Neural cell (in vitro differentiated cells): ENCODE results near the gene ENG. TPM values are rescaled to one million over a fixed set of nuclear protein-coding genes. Genes with fewer than 3 reads are reported as not detected.

ENCODE experiments used
- H2AFZ ChIP-seq: fragments of 200-600, 300-800 bp; sonication (generic), shearing (Covaris generic); 2 replicates; pipeline ENCODE4 v1.6.0; 2014; ENCODE audit warnings: low read depth, mild to moderate bottlenecking, antibody characterized with exemption, low read length, moderate library complexity
- H3F3A ChIP-seq: fragments of 200-600 bp; shearing (Covaris generic); 2 replicates; pipeline ENCODE4 v1.6.1; 2016; ENCODE audit warnings: mild to moderate bottlenecking, moderate library complexity, mixed read lengths, antibody characterized with exemption, low read length; ENCODE audit not compliant: insufficient read depth, poor library complexity, severe bottlenecking
- H3K27ac ChIP-seq: fragments of 200-600, 300-800 bp; sonication (generic), shearing (Covaris generic); 2 replicates; pipeline ENCODE4 v1.5.1; 2014; ENCODE audit warnings: mild to moderate bottlenecking, low read length, moderate library complexity
- H3K27me3 ChIP-seq: fragments of 300-800, 200-600 bp; sonication (generic), shearing (Covaris generic); 2 replicates; pipeline ENCODE4 v1.6.0; 2014; ENCODE audit warnings: mild to moderate bottlenecking, low read depth, low read length, moderate library complexity; ENCODE audit not compliant: insufficient read depth
- H3K36me3 ChIP-seq: fragments of 300-800, 200-600 bp; sonication (generic), shearing (Covaris generic); 2 replicates; pipeline ENCODE4 v1.5.1; 2014; ENCODE audit warnings: mild to moderate bottlenecking, antibody characterized with exemption, low read length, moderate library complexity; ENCODE audit not compliant: insufficient read depth
- H3K4me2 ChIP-seq: fragments of 300-800, 200-600 bp; sonication (generic), shearing (Covaris generic); 2 replicates; pipeline ENCODE4 v1.6.0; 2014; ENCODE audit warnings: mild to moderate bottlenecking, low read length
- H3K4me3 ChIP-seq: fragments of 300-800, 200-600 bp; sonication (generic), shearing (Covaris generic); 2 replicates; pipeline ENCODE4 v1.5.1; 2014; ENCODE audit warnings: mild to moderate bottlenecking, low read length, moderate library complexity
- H3K79me2 ChIP-seq: fragments of 200-600 bp; shearing (Covaris generic); replicated peaks from 2 replicates; pipeline ENCODE4 v1.6.0; 2014; ENCODE audit warnings: mild to moderate bottlenecking, low read length, moderate library complexity; ENCODE audit not compliant: insufficient read depth
- H3K9ac ChIP-seq: fragments of 300-800, 200-600 bp; sonication (generic), shearing (Covaris generic); 2 replicates; pipeline ENCODE4 v1.6.1; 2016; ENCODE audit warnings: mild to moderate bottlenecking, low read length, mixed read lengths
- H3K9me2 ChIP-seq: fragments of 200-600 bp; shearing (Covaris generic); 2 replicates; pipeline ENCODE4 v1.6.1; 2016; ENCODE audit warnings: mild to moderate bottlenecking, low read length, mixed read lengths; ENCODE audit not compliant: insufficient read depth
- H3K9me3 ChIP-seq: fragments of 200-600, 300-800 bp; sonication (generic), shearing (Covaris generic); 2 replicates; pipeline ENCODE4 v1.6.1; 2016; ENCODE audit warnings: mild to moderate bottlenecking, mixed run types, low read length, moderate library complexity, mixed read lengths
- H4K20me1 ChIP-seq: fragments of 200-600 bp; shearing (Covaris generic); 2 replicates; pipeline ENCODE4 v1.6.1; 2016; ENCODE audit warnings: mild to moderate bottlenecking, mixed run types; ENCODE audit not compliant: insufficient read depth
- CTCF ChIP-seq: fragments of 450-650 bp; IDR thresholded peaks from 2 replicates; pipeline ENCODE4 v1.5.1; 2014; ENCODE audit warnings: antibody characterized with exemption, mild to moderate bottlenecking, moderate library complexity; ENCODE audit not compliant: poor library complexity, severe bottlenecking
- EP300 ChIP-seq: fragments of 450-650 bp; conservative IDR thresholded peaks from 2 replicates; pipeline ENCODE4 v1.6.1; 2014; ENCODE audit warnings: antibody characterized with exemption, mild to moderate bottlenecking, moderate library complexity; ENCODE audit not compliant: poor library complexity, severe bottlenecking
- EZH2 ChIP-seq: fragments of 200-600, 300-800 bp; shearing (Covaris generic), sonication (generic); IDR thresholded peaks from 2 replicates; pipeline ENCODE4 v1.6.1; 2014; ENCODE audit warnings: antibody characterized with exemption, low read length, borderline replicate concordance, mild to moderate bottlenecking; ENCODE audit not compliant: insufficient read depth, poor library complexity, severe bottlenecking
- MXI1 ChIP-seq: fragments of 450-650 bp; conservative IDR thresholded peaks from 2 replicates; pipeline ENCODE4 v1.6.1; 2014; ENCODE audit warnings: antibody characterized with exemption, mild to moderate bottlenecking; ENCODE audit not compliant: poor library complexity, severe bottlenecking
- POLR2AphosphoS5 ChIP-seq: IDR thresholded peaks from 2 replicates; pipeline ENCODE4 v1.6.1; 2012
- RAD21 ChIP-seq: fragments of 450-650 bp; conservative IDR thresholded peaks from 2 replicates; pipeline ENCODE4 v1.6.1; 2014; ENCODE audit warnings: antibody characterized with exemption, mild to moderate bottlenecking, moderate library complexity
- REST ChIP-seq: IDR thresholded peaks from 2 replicates; pipeline ENCODE4 v1.6.1; 2012; ENCODE audit warnings: borderline replicate concordance
- SMC3 ChIP-seq: fragments of 450-650 bp; conservative IDR thresholded peaks from 2 replicates; pipeline ENCODE4 v1.6.1; 2014; ENCODE audit warnings: antibody characterized with exemption, mild to moderate bottlenecking, moderate library complexity; ENCODE audit not compliant: poor library complexity
- TAF1 ChIP-seq: IDR thresholded peaks from 2 replicates; pipeline ENCODE4 v1.6.1; 2012; ENCODE audit warnings: low read depth
- polyA plus RNA-seq: library from polyadenylated mRNA; depleted of rRNA; stranded (reverse); fragments of >200 nt; gene quantifications from 2 replicates; pipeline ENCODE4 v1.2.3, GENCODE V29; 2014

ENG gene
- polyA plus RNA-seq, 1 donor from 2014 or later, result not detected

- H3K36me3 ChIP-seq, result no peaks in the 10 kb centered on the region
- H3K27ac ChIP-seq, result no peak overlapping the region
- peak overlapping the region; percentile 91 for H3K4me3 ChIP-seq
- H3K79me2 ChIP-seq, result peaks cover 4% of the 10 kb centered on the region
- peak overlapping the region; percentile 86 for H3K4me2 ChIP-seq
- peak overlapping the region; percentile 80 for H3K9ac ChIP-seq
- TF ChIP-seq TAF1 (no peak), MXI1 (no peak), POLR2AphosphoS5 (no peak), CTCF (no peak), EZH2 (no peak), REST (no peak)
- no peaks in the 10 kb centered on the region for H4K20me1 ChIP-seq
- H2AFZ ChIP-seq, result peak overlapping the region; percentile 68
- no peaks in the 10 kb centered on the region for H3K9me2 ChIP-seq
- no peaks in the 10 kb centered on the region for H3K27me3 ChIP-seq
- no peaks in the 10 kb centered on the region for H3F3A ChIP-seq
- H3K9me3 ChIP-seq, result no peaks in the 10 kb centered on the region
Observed at GRCh38 chr9:127803507-127804352, 50.7 kb downstream of the ENG start.

- H3K4me2 ChIP-seq, result peak within 1 kb of the TSS; percentile 86
- H3K36me3 ChIP-seq, result no peaks in the 10 kb centered on the region
- H3K9me2 ChIP-seq, result no peaks in the 10 kb centered on the region
- H4K20me1 ChIP-seq, result no peaks in the 10 kb centered on the region
- peaks cover 4% of the 10 kb centered on the region for H3K79me2 ChIP-seq
- H3F3A ChIP-seq, result no peaks in the 10 kb centered on the region
- H2AFZ ChIP-seq, result peak within 1 kb of the TSS; percentile 76
- peak within 1 kb of the TSS; percentile 80 for H3K9ac ChIP-seq
- peak within 1 kb of the TSS; percentile 91 for H3K4me3 ChIP-seq
- peak within 1 kb of the TSS; percentile 37 for H3K27ac ChIP-seq
- TF ChIP-seq SMC3, result peak; percentile 24
- peak; percentile 61 for TF ChIP-seq POLR2AphosphoS5
- TF ChIP-seq EP300, result no peak
- TF ChIP-seq REST, result peak; percentile 36
- peak; percentile 18 for TF ChIP-seq TAF1
- peak; percentile 98 for TF ChIP-seq MXI1
- TF ChIP-seq RAD21, result no peak
- no peaks in the 10 kb centered on the region for H3K27me3 ChIP-seq
- no peaks in the 10 kb centered on the region for H3K9me3 ChIP-seq
Observed at GRCh38 chr9:127802576-127803443, 51.6 kb downstream of the ENG start, which contains the start of gene FPGS. FPGS (plus strand) TSS chr9:127802882; CDS start chr9:127802925, 43 bp downstream.
